Measurements from ENCODE around the gene CNTFR.

DNA sequence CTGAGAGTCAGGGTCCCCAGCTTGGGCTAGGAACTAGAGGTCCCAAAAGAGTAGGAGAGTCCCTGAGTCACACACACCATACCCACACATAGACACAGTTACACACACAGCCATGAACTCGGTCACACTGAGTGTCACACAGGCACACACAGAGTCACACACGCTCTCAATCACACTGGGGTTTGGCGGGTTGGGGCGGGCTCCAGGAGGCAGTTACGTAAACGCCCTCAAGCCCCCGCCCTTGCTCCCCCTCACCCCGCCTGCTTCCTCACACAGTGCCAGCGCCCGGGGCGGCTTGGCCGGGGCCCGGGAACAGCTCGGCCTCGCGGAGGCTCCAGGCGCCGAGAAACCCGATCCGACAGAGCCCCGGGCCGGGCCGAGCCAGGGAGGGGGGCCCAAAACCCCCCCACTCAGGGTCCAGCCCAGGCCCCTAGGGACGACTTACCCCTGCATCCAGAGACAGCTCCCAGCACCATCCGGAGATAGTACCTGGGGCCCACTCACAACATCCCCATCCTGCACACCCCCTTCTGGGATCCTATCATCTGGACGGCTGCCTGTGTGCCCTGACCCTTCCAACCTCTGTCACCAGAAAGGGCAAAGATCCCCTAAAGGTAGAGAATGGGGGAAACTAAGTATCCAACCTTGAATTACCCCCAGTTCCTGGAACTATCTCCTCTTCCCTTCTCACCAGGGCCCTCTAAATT, 3.5 kb upstream of the CNTFR start:
- TF ChIP-seq POLR2AphosphoS5 (IDR thresholded peaks at IDR 0.05; ENCODE audit: insufficient read depth in 1 of 2, low read depth in 1 of 2): peak; percentile 59 to 81
- no peak for TF ChIP-seq POLR2A (IDR thresholded peaks at IDR 0.05)
- no peak for TF ChIP-seq CTCF (IDR thresholded peaks at IDR 0.05)
